ENCODE results near the gene TMEM233.
"Not testable (repeated sequence)": the region's sequence is repeated elsewhere in the genome, so short reads cannot be mapped to it uniquely, and the experiment has no call there.

Gene TMEM233

GRCh38 chr12:119613319-119613936 is 19.9 kb downstream of the TMEM233 start:
- no peak for DNase-seq

GRCh38 chr12:119614705-119615104 is 21.1 kb downstream of the TMEM233 start:
- DNase-seq = no peak

- no peak for DNase-seq
Observed at GRCh38 chr12:119615518-119616475, 22.2 kb downstream of the TMEM233 start.

GRCh38 chr12:119618328-119618896 is 24.8 kb downstream of the TMEM233 start:
- not testable (repeated sequence) for DNase-seq

- DNase-seq = no peak
Observed at GRCh38 chr12:119620490-119620889, 26.9 kb downstream of the TMEM233 start.

- DNase-seq = no peak
Observed at GRCh38 chr12:119621878-119622277, 28.3 kb downstream of the TMEM233 start.

- DNase-seq = no peak
Observed at GRCh38 chr12:119624966-119625365, 31.4 kb downstream of the TMEM233 start.

GRCh38 chr12:119627019-119627643 is 33.6 kb downstream of the TMEM233 start:
- DNase-seq = no peak

GRCh38 chr12:119627686-119628085 is 34.1 kb downstream of the TMEM233 start:
- DNase-seq = no peak

GRCh38 chr12:119630223-119630780 is 36.7 kb downstream of the TMEM233 start:
- no peak for DNase-seq

GRCh38 chr12:119630962-119631550 is 37.5 kb downstream of the TMEM233 start:
- no peak for DNase-seq

GRCh38 chr12:119631930-119632678 is 38.5 kb downstream of the TMEM233 start:
- no peak for DNase-seq

GRCh38 chr12:119634743-119635142 is 41.2 kb downstream of the TMEM233 start:
- no peak for DNase-seq

GRCh38 chr12:119642986-119643385 is 49.4 kb downstream of the TMEM233 start:
- no peak for DNase-seq

- no peak for DNase-seq
Observed at GRCh38 chr12:119644930-119645329, 51.4 kb downstream of the TMEM233 start.

- DNase-seq = no peak
Observed at GRCh38 chr12:119645535-119646059, 52.0 kb downstream of the TMEM233 start.

GRCh38 chr12:119649202-119649808 is 55.7 kb downstream of the TMEM233 start:
- no peak for DNase-seq

- no peak for DNase-seq
Observed at GRCh38 chr12:119652665-119653064, 59.1 kb downstream of the TMEM233 start.

- not testable (repeated sequence) for DNase-seq
Observed at GRCh38 chr12:119657001-119657400, 63.4 kb downstream of the TMEM233 start.

- not testable (repeated sequence) for DNase-seq
Observed at GRCh38 chr12:119658166-119658565, 64.6 kb downstream of the TMEM233 start.

- peak; percentile 39 for DNase-seq
Observed at GRCh38 chr12:119659289-119659897, 65.8 kb downstream of the TMEM233 start.

Data from activated T-cell treated with anti-CD3 and anti-CD28 coated beads, Interleukin-2, amount 50 U/mL, for 1 hour (primary cell).